GM21423 (cell line): Measurements from ENCODE around the gene TSPAN10.

Source experiments
- ATAC-seq: cut with Tn5 transposase; IDR thresholded peaks from one replicate; pipeline ENCODE4 v1.9.1; 2021; ENCODE audit warnings: mild to moderate bottlenecking, moderate library complexity; ENCODE audit not compliant: unreplicated experiment

TSPAN10 gene

GRCh38 chr17:81686614-81687013 is 49.6 kb downstream of the TSPAN10 start:
- ATAC-seq = no peak

- no peak for ATAC-seq
These were observed 51.0 kb downstream of the TSPAN10 start for GRCh38 chr17:81687770-81688541.

DNA sequence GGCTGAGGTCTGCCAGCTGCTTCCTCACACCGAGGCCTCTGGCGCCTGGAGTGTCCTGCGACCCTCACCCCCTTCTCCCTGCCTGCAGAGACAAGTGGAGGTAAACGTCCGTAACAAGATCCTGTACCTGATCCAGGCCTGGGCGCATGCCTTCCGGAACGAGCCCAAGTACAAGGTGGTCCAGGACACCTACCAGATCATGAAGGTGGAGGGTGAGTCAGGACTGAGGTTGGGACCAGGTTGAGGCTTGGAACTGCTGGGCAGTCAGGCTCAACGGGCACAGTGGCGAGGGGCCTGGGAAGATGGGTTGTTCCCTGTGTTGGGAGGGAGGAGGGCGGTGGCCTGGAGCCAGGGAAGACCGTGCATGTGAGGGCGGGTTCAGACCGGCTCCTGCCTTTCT is 51.6 kb downstream of the TSPAN10 start:
- ATAC-seq = no peak

DNA sequence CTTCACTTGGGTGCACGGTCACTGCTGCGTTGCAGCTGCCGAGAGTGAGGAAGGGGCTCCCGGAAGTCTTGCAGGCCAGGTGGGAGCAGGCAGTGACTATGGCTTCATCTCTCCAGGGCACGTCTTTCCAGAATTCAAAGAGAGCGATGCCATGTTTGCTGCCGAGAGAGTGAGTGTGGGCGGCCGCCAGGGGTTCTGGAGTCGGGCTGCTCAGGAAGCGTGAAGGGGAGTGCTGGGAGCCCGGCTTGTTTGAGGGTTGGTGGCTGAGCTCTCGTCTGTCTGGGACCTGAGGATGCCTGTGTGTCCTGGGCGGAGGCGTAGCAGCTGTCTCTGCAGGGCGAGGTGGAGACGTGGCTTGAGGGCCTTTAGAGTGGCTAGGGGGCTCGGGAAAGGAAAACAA is 53.1 kb downstream of the TSPAN10 start:
- no peak for ATAC-seq

DNA sequence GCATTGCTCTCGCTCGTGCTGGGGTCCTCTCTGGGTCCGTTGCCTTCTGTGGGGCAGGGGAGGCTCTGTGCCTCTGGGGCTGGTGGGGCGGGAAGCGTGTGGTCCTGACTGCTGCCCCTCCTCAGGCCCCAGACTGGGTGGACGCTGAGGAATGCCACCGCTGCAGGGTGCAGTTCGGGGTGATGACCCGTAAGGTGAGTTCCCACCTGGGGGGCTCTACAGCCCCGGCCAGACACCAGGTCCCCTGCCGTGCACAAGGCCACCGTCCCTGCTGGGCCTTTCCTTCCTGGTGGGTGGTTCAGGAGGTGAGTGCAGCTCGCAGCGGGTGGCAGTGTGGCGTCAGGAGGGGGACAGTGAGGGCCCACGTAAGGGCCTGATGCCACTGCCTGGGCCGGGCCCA is 53.6 kb downstream of the TSPAN10 start:
- no peak for ATAC-seq

GRCh38 chr17:81691196-81691595 is 54.2 kb downstream of the TSPAN10 start:
- no peak for ATAC-seq

DNA sequence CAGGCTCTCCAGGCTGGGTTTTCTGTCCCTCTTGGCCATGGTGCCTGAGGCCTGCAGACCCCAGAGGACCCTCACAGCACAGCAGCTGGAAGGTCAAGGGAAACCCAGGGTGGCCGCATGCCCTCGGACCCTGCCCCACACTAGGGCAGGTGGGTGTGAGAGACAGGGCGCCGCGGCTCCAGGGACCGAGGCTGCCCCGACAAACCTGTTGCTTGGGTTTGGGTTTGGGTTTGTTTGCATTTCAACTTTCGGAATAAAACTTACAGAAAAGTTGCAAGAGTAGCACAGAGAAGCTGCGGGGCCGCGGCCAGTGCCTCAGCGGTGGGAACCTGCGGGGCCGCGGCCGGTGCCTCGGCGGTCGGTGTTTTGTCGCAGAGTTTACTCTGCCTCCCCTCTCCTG is 54.6 kb downstream of the TSPAN10 start:
- no peak for ATAC-seq

DNA sequence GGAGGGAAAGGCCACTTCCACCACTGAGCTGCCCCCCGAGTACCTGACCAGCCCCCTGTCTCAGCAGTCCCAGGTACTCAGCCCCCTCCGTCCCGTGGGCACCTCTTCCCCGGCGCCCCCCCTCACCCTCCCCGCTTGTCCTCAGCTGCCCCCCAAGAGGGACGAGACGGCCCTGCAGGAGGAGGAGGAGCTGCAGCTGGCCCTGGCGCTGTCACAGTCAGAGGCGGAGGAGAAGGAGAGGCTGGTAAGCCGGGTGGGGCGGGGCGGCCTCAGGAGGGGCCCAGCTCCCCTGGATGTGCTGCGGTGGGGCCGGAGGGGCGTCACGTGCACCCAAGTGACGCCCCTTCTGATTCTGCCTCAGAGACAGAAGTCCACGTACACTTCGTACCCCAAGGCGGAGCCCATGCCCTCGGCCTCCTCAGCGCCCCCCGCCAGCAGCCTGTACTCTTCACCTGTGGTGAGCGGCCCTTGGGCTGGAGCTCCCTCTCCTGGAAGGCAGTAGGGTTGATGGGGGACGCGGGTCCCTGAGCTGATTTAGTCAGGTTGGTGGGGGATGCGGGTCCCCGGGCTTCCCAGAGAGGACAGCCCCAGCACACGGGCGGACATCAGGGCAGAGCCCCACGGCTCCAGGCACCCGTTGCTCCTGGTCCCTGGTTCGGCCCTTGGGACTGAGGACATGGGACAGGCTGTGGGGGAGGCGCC is 56.7 kb downstream of the TSPAN10 start:
- ATAC-seq = no peak

DNA sequence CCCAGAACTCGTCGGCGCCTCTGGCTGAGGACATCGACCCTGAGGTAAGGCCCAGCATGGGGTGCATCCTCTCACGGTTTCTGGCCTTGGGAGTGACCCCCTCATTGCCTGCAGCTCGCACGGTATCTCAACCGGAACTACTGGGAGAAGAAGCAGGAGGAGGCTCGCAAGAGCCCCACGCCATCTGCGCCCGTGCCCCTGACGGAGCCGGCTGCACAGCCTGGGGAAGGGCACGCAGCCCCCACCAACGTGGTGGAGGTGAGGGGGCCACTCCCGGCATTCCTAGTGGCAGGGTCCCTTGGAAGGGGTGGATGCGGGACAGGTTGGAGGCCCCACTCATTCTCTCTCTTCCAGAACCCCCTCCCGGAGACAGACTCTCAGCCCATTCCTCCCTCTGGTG is 57.8 kb downstream of the TSPAN10 start:
- no peak for ATAC-seq

- ATAC-seq = no peak
These were observed 58.2 kb downstream of the TSPAN10 start for GRCh38 chr17:81695211-81695610.

- ATAC-seq = no peak
These were observed 58.8 kb downstream of the TSPAN10 start for GRCh38 chr17:81695801-81696200.

DNA sequence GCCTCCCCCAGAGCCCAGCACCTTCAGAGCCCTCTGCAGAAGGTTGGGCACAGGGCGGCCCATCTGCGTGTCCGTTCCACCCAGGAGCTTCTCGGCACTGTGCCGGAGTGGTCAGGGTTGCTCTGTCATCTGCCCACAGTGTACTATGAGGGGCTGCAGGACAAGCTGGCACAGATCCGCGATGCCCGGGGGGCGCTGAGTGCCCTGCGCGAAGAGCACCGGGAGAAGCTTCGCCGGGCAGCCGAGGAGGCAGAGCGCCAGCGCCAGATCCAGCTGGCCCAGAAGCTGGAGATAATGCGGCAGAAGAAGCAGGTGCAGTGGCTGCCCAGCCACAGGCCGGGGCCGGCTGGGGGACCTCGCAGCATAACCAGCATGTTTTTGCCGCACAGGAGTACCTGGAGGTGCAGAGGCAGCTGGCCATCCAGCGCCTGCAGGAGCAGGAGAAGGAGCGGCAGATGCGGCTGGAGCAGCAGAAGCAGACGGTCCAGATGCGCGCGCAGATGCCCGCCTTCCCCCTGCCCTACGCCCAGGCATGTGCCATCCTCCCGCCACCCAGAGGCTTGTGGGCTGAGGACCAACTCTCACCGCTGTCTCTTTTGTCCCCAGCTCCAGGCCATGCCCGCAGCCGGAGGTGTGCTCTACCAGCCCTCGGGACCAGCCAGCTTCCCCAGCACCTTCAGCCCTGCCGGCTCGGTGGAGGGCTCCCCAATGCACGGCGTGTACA is 59.4 kb downstream of the TSPAN10 start:
- no peak for ATAC-seq

- no peak for ATAC-seq
These were observed 60.5 kb downstream of the TSPAN10 start for GRCh38 chr17:81697261-81698044.
